22Rv1 (cell line): ENCODE measurements around the gene DYRK3.
A peak's percentile ranks its signal among the peaks of the same experiment; 100 is the strongest.

Source experiments
- H3K27ac ChIP-seq: fragments of 450-650 bp; 2 replicates; pipeline ENCODE4 v1.5.1; 2017
- ZFX ChIP-seq: fragments of 450-650 bp; IDR thresholded peaks from 2 replicates; pipeline ENCODE4 v1.6.1; 2017; ENCODE audit warnings: antibody characterized with exemption, borderline replicate concordance
- TF ChIP-seq, protein P1 (sequence below): fragments of 450-650 bp; IDR thresholded peaks from 2 replicates; pipeline ENCODE4 v1.5.1; 2017; ENCODE audit warnings: mild to moderate bottlenecking

DYRK3 gene

DNA sequence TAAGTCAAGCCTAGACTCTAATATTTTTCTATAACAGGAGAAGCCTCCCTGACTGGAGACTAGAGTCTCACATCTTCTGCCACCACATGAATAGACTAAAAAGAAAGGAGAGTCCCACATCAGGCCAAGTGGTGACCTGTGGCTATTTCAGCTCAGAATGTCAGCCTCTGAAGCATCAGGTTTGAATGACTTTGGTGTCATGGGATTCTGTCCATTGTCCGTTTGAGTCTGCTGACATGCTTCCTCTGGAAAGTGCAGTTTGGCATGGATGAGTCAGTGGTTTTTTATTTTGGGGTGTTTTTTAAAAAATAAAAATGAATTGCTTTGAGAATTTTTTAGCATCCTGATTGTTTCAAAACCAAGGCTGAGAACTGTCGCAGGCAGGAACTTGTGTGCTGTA, 19.5 kb downstream of the DYRK3 start:
- TF ChIP-seq ZFX, result no peak
- TF ChIP-seq, protein P1, sequence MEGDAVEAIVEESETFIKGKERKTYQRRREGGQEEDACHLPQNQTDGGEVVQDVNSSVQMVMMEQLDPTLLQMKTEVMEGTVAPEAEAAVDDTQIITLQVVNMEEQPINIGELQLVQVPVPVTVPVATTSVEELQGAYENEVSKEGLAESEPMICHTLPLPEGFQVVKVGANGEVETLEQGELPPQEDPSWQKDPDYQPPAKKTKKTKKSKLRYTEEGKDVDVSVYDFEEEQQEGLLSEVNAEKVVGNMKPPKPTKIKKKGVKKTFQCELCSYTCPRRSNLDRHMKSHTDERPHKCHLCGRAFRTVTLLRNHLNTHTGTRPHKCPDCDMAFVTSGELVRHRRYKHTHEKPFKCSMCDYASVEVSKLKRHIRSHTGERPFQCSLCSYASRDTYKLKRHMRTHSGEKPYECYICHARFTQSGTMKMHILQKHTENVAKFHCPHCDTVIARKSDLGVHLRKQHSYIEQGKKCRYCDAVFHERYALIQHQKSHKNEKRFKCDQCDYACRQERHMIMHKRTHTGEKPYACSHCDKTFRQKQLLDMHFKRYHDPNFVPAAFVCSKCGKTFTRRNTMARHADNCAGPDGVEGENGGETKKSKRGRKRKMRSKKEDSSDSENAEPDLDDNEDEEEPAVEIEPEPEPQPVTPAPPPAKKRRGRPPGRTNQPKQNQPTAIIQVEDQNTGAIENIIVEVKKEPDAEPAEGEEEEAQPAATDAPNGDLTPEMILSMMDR, result no peak
- no peak overlapping the region for H3K27ac ChIP-seq

DNA sequence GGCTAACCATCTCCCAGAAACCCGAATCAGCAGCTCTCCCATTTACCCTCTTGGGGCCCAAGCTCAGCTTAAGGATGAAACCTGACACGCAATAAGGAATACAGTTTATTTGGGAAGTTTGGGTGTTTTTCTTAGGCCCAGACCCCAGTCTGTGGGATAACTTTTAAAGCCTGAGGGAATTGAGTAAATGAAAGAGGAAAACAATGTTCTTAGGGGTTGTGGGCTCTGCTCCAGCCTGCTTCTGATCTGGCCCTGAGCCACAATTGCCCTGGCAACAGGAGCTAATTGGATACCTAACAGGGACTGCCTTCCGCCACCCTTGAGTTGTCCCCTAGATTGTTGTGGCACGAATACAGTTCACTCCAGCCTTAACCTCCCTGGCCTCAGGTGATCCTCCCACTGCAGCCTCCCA, 20.1 kb downstream of the DYRK3 start:
- H3K27ac ChIP-seq, result no peak overlapping the region
- TF ChIP-seq, protein P1, result no peak
- no peak for TF ChIP-seq ZFX

DNA sequence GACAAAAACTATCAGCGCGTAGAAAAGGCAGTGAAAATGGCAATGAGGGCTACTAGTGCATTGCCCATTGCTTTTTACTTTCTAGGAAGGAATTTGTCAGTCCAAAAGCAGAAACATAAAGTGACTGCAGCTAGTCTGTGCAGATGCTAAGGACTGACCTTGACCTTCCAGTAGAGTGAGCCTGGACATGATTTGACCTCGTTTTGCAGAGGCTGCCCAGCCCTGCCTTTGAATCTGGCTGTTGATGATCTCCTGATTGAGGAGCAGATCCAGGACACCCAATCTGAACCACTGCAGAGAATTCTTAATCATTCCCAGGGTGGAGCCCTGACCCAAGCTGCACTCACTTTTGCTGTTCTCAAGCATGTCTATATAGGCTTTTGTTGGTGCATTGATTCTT, 21.6 kb downstream of the DYRK3 start:
- TF ChIP-seq, protein P1, result no peak
- no peak for TF ChIP-seq ZFX
- H3K27ac ChIP-seq, result no peak overlapping the region

DNA sequence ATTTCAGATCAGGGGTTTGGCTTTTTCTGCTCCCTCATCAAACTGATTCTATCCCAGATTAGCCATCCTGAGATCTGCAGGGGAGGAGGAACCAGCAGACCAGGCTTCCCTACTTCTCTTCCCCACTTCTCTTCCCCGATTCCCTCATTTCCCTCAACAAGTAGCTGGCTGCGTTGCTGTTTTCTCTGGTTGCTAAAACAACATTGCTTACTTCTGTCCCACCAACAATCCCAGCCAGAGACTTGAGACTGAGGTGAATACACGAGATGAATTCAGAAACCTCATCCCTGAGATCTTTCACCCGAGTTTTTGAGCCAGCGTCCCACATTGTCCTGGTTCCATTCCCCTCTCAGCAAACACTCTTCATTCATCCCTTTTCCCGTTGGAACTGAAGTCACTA, 22.4 kb downstream of the DYRK3 start:
- TF ChIP-seq, protein P1, result no peak
- TF ChIP-seq ZFX, result no peak
- H3K27ac ChIP-seq, result no peak overlapping the region

DNA sequence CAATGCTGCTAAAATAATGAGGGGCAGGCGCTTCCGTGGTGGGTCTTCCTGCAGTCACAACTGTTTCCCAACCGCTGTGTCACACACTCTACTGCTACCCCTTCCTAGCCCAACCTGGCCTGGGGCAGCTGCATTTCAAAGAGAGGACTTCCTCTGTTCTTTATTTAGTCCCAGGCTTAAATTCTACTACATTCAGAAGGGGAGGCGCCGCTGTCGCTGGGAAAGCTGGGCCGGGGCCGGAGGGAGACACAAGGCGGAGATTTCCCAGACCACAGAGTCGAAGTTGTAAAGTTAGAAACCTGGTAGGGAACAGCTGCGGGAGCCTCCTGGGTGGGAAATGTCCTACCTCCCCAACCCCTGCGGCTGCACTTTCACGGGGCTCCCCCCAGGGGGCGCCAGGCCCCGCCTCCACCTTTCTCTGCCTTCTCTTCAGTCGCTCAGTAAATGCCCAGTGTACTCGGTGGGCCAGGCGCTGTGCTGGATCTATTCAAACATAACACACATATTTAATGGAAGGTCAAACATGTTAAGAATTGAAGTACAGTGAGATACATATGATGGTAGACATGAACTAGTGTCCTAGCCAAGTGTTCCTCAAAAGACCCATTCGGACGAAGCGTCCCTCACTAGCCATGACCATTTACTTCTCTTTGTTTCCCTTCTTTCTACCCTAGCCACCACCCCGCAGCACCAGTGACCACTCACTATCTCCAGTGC, 23.1 kb downstream of the DYRK3 start:
- TF ChIP-seq, protein P1, result peak; percentile 89
- TF ChIP-seq ZFX, result no peak
- H3K27ac ChIP-seq, result no peak overlapping the region

DNA sequence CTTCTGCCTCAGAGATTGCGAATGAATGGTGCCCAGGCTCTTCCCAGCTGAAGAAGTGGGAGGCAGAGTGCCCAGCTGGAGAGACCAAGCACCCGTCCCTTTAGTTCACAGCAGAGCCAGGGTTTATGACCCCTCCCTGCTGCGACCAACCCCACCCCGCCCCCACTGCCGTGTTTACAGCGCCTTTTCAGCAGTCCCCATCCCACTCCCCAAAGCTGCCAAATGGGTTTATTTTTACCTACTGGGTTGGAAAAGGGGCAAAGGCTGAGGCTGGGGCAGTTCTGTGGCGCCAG, 23.6 kb downstream of the DYRK3 start:
- H3K27ac ChIP-seq, result no peak overlapping the region
- no peak for TF ChIP-seq ZFX
- TF ChIP-seq, protein P1, result no peak

DNA sequence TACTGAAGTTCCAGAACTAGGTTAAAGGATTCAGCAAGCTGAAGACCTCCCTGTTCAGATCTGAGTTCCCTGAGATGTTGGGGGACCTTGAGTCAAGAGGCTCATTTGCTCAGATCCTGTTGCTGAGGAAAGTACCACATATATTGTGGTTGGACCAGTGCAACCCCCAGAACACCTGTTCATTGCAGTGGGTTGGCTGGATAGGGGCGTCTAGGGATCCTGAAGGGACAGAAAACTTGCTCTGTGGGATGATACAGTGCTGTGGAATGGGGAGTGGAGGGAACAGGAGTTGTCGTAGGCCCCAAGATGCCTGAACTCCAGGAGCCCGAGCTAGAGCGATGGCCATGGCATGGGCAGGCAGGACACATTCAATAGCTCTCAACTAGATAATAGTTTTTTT, 24.8 kb downstream of the DYRK3 start:
- H3K27ac ChIP-seq, result no peak overlapping the region
- no peak for TF ChIP-seq ZFX
- TF ChIP-seq, protein P1, result no peak
